ENCODE data around the gene IFT43. TPM values are rescaled to one million over a fixed set of nuclear protein-coding genes. Genes with fewer than 3 reads are reported as not detected.

IFT43 gene
- total and polyA plus RNA-seq, 10 of the 15 experiments (the other 5 are each of a cell fraction or from before 2014, with no cell fraction given) = 8.2 to 24.8 (median 14.0) TPM

GRCh38 chr14:76098047-76098446 is 112.5 kb downstream of the IFT43 start (continued):
- TF ChIP-seq PRDM15 (CRISPR knock-in tag; IDR thresholded peaks at IDR 0.05) = no peak

GRCh38 chr14:76098916-76099675 is 113.5 kb downstream of the IFT43 start:
- ChIA-PET CTCF (interaction anchor here (0.6 kb wide), 1 partner anchor 245 kb away, joined by 6 read pairs; no protein-coding TSS in a partner anchor), RAD21 (ENCODE audit: unreplicated experiment) (no interaction called here), POLR2A (no interaction called here), SMC1A (ENCODE audit: uncharacterized antibody, unreplicated experiment) (interaction anchor here (0.8 kb wide), 1 partner anchor 17 kb away, joined by 3 read pairs; no protein-coding TSS in a partner anchor)
- FAIRE-seq (no peak), DNase-seq (ENCODE audit: low read depth, low spot score) (no peak), ATAC-seq (no peak)
- BruUV-seq (replicated peaks) = no TSS peak
- H4K20me1 ChIP-seq (ENCODE audit: control insufficient read depth, insufficient read depth) = no peaks in the 10 kb centered on the region
- H3K4me3 ChIP-seq = no peak overlapping the region
- H3K27ac ChIP-seq (ENCODE audit: control insufficient read depth, insufficient read depth) = no peak overlapping the region
- H3K4me2 ChIP-seq (ENCODE audit: control insufficient read depth, insufficient read depth) = no peak overlapping the region
- WGBS (ENCODE audit: insufficient coverage, insufficient replicate concordance, low lambda C conversion rate, missing lambda C conversion rate) = 63% methylated on average over 28 of the region's 28 CpGs
- in situ Hi-C loops (cut with MboI) = no loop called here
- H3K36me3 ChIP-seq (ENCODE audit: control insufficient read depth in 2 of 2, insufficient read depth in 2 of 2, low read length in 1 of 2) = no peaks in the 10 kb centered on the region
- no peak overlapping the region for H2AFZ ChIP-seq (ENCODE audit: control insufficient read depth, low read depth, low read length)
- no peaks in the 10 kb centered on the region for H3K9me3 ChIP-seq (replicated peaks; ENCODE audit: control insufficient read depth, insufficient read depth, low read length)
- 0 out of 4 replicates have a peak, but pooled peaks cover 0 to 1% of the 10 kb centered on the region in 2 experiments for H3K27me3 ChIP-seq (replicated peaks in 1 of 2; ENCODE audit: control insufficient read depth in 2 of 2, insufficient read depth in 2 of 2, low read length in 1 of 2)
- TF ChIP-seq POU2F2 (IDR thresholded peaks at IDR 0.05; ENCODE audit: borderline replicate concordance, low read depth, low read length) = no peak
- intact Hi-C loops (cut with micrococcal nuclease; ENCODE audit: unreplicated experiment) = no loop called here
- H3K79me2 ChIP-seq (ENCODE audit: control insufficient read depth, insufficient read depth, low read length) = no peaks in the 10 kb centered on the region
- no peaks in the 10 kb centered on the region for H3K4me1 ChIP-seq (ENCODE audit: control insufficient read depth, insufficient read depth, low read length)
- no peak overlapping the region for H3K9ac ChIP-seq (ENCODE audit: control insufficient read depth, insufficient read depth, low read length)
